ENCODE results near the gene ZG16B.

Gene ZG16B

DNA sequence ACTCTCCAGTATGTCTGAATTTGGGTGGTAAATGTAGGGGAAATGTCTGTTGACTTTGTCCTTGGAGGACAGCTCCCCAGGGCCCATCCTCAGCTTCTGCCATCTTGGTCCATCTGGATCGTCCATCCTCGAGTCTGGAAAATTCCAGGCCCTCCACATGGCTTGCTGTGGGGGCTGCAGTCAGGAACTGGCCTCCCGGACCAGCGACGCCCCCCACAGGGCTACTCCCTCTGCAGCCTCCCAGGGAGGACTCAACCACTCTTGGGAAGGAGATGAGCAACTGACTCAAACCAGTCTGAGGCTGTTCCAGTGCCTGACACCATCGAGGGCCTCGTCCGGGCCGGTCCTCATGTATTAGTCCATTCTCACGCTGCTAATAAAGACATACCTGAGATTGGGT lies 5.5 kb upstream of the ZG16B start:
- H4K8ac ChIP-seq (ENCODE audit: low read depth, low read length) = no peak overlapping the region
- no CpG with 5 or more reads among the region's 10 CpGs for WGBS (ENCODE audit: extremely low coverage, insufficient coverage, insufficient read length)

DNA sequence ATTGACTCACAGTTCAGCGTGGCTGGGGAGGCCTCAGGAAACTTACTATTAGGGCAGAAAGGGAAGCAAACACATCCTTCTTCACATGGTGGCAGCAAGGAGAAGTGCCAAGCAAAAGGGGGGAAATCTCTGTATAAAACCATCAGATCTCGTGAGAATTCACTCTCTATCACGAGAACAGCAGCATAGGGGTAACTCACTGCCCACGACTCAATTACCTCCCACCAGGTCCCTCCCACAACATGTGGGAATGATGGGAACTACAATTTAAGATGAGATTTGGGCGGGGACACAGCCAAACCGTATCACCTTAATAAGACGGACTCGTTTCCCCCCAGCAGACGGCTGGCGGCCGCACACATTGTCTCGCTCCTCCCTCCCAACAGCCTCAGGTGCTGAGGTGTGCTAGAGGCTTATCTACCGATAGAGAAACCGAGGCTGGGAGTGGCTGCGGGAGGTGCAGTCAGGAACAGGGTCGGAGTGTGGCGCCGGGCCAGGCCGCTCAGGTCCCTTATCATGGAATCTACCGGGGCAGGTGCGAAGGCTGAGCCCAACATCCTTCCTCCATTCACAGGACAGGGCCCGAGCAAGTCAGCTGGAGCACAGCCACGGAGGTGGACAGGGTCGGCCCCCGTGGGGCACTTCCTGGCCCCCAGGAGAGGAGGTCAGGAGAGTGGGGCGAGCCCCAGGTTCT lies 4.9 kb upstream of the ZG16B start:
- Histone ChIP-seq H2AK5ac (ENCODE audit: low read length) (no peak overlapping the region), H3K18ac (ENCODE audit: low read length) (no peak overlapping the region), H3K9me3 (ENCODE audit: insufficient read depth, low read depth, low read length) (peaks cover 2% of the 10 kb centered on the region), H4K91ac (ENCODE audit: low read depth, low read length) (no peak overlapping the region), H3K14ac (ENCODE audit: low read length) (no peak overlapping the region), H2BK5ac (ENCODE audit: low read depth, low read length, poor library complexity) (no peak overlapping the region), H3K36me3 (ENCODE audit: control insufficient read depth in 1 of 2, insufficient read depth in 2 of 2, low read length in 2 of 2) (no peaks in the 10 kb centered on the region), H3K23ac (ENCODE audit: low read length) (no peak overlapping the region), H3K4me1 (ENCODE audit: control insufficient read depth in 1 of 2, insufficient read depth in 2 of 2, low read length in 2 of 2) (peaks cover 4 to 7% of the 10 kb centered on the region in 2 experiments), H3K27ac (ENCODE audit: low read depth, low read length) (no peak overlapping the region), H3K4me2 (ENCODE audit: low read length) (no peak overlapping the region), H4K8ac (ENCODE audit: low read depth, low read length) (no peak overlapping the region), H3K27me3 (ENCODE audit: insufficient read depth, low read length) (no peaks in the 10 kb centered on the region), H3K4ac (ENCODE audit: low read depth, low read length) (no peak overlapping the region), H2AFZ (ENCODE audit: insufficient read depth, low read length, poor library complexity) (no peak overlapping the region), H4K12ac (ENCODE audit: low read depth, low read length) (no peak overlapping the region), H3K4me3 (ENCODE audit: low read depth, low read length) (no peak overlapping the region), H3K9ac (ENCODE audit: low read length) (no peak overlapping the region), H2BK12ac (ENCODE audit: low read length) (no peak overlapping the region), H3K79me2 (ENCODE audit: control insufficient read depth, insufficient read depth, low read length, poor library complexity) (no peaks in the 10 kb centered on the region), H3K79me1 (ENCODE audit: low read length) (no peaks in the 10 kb centered on the region), H2BK120ac (ENCODE audit: insufficient read depth, low read length, poor library complexity) (no peak overlapping the region)
- WGBS (ENCODE audit: extremely low coverage, insufficient coverage, insufficient read length) = no CpG with 5 or more reads among the region's 26 CpGs
- DNase-seq = no peak

More for the DNA sequence above, 5.5 kb upstream of the ZG16B start:
- Histone ChIP-seq H2BK120ac (ENCODE audit: insufficient read depth, low read length, poor library complexity) (no peak overlapping the region), H3K27me3 (ENCODE audit: insufficient read depth, low read length) (no peaks in the 10 kb centered on the region), H3K23ac (ENCODE audit: low read length) (no peak overlapping the region), H3K79me1 (ENCODE audit: low read length) (no peaks in the 10 kb centered on the region), H3K4me2 (ENCODE audit: low read length) (no peak overlapping the region), H3K18ac (ENCODE audit: low read length) (no peak overlapping the region), H3K9ac (ENCODE audit: low read length) (no peak overlapping the region), H3K14ac (ENCODE audit: low read length) (no peak overlapping the region), H3K79me2 (ENCODE audit: control insufficient read depth, insufficient read depth, low read length, poor library complexity) (no peaks in the 10 kb centered on the region), H4K91ac (ENCODE audit: low read depth, low read length) (no peak overlapping the region), H3K4me1 (ENCODE audit: control insufficient read depth in 1 of 2, insufficient read depth in 2 of 2, low read length in 2 of 2) (peaks cover 4 to 7% of the 10 kb centered on the region in 2 experiments), H2BK5ac (ENCODE audit: low read depth, low read length, poor library complexity) (no peak overlapping the region), H3K36me3 (ENCODE audit: control insufficient read depth in 1 of 2, insufficient read depth in 2 of 2, low read length in 2 of 2) (no peaks in the 10 kb centered on the region), H3K9me3 (ENCODE audit: insufficient read depth, low read depth, low read length) (peaks cover 2% of the 10 kb centered on the region), H2AFZ (ENCODE audit: insufficient read depth, low read length, poor library complexity) (no peak overlapping the region), H3K27ac (ENCODE audit: low read depth, low read length) (no peak overlapping the region), H3K4ac (ENCODE audit: low read depth, low read length) (no peak overlapping the region), H3K4me3 (ENCODE audit: low read depth, low read length) (no peak overlapping the region), H2BK12ac (ENCODE audit: low read length) (no peak overlapping the region), H2AK5ac (ENCODE audit: low read length) (no peak overlapping the region), H4K12ac (ENCODE audit: low read depth, low read length) (no peak overlapping the region)
- no peak for DNase-seq

DNA sequence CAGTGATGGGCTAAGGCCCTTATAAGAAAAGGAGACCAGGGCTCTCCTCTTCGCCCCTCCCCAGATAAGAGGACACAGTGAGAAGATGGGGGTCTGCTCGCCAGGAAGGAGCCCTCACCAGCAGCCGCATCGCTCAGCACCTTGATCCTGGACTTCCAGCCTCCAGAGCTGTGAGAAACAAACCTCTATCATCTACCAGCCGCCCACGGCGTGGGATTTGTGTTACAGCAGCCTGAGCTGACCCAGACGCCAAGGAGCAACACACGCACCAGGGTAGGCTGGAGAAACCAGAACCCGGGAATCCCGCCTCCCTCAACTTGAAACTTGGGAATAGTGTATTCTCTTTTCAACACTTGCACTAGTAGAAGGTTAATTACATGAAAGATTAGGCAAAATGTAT lies 4.2 kb upstream of the ZG16B start:
- Histone ChIP-seq H3K9ac (ENCODE audit: low read length) (no peak overlapping the region), H3K27ac (ENCODE audit: low read depth, low read length) (no peak overlapping the region), H3K79me2 (ENCODE audit: control insufficient read depth, insufficient read depth, low read length, poor library complexity) (no peaks in the 10 kb centered on the region), H4K12ac (ENCODE audit: low read depth, low read length) (no peak overlapping the region), H2BK5ac (ENCODE audit: low read depth, low read length, poor library complexity) (no peak overlapping the region), H2AK5ac (ENCODE audit: low read length) (no peak overlapping the region), H3K27me3 (ENCODE audit: insufficient read depth, low read length) (no peaks in the 10 kb centered on the region), H2AFZ (ENCODE audit: insufficient read depth, low read length, poor library complexity) (no peak overlapping the region), H3K36me3 (ENCODE audit: control insufficient read depth in 1 of 2, insufficient read depth in 2 of 2, low read length in 2 of 2) (no peaks in the 10 kb centered on the region), H2BK120ac (ENCODE audit: insufficient read depth, low read length, poor library complexity) (no peak overlapping the region), H3K79me1 (ENCODE audit: low read length) (no peaks in the 10 kb centered on the region), H3K23ac (ENCODE audit: low read length) (no peak overlapping the region), H4K91ac (ENCODE audit: low read depth, low read length) (no peak overlapping the region), H3K14ac (ENCODE audit: low read length) (no peak overlapping the region), H3K4me2 (ENCODE audit: low read length) (no peak overlapping the region), H3K18ac (ENCODE audit: low read length) (no peak overlapping the region), H3K4me1 (ENCODE audit: control insufficient read depth in 1 of 2, insufficient read depth in 2 of 2, low read length in 2 of 2) (peaks cover 4 to 6% of the 10 kb centered on the region in 2 experiments), H3K9me3 (ENCODE audit: insufficient read depth, low read depth, low read length) (peaks cover 2% of the 10 kb centered on the region), H4K8ac (ENCODE audit: low read depth, low read length) (no peak overlapping the region), H3K4me3 (ENCODE audit: low read depth, low read length) (no peak overlapping the region), H2BK12ac (ENCODE audit: low read length) (no peak overlapping the region), H3K4ac (ENCODE audit: low read depth, low read length) (no peak overlapping the region)
- no peak for DNase-seq
- WGBS (ENCODE audit: extremely low coverage, insufficient coverage, insufficient read length) = no CpG with 5 or more reads among the region's 11 CpGs

DNA sequence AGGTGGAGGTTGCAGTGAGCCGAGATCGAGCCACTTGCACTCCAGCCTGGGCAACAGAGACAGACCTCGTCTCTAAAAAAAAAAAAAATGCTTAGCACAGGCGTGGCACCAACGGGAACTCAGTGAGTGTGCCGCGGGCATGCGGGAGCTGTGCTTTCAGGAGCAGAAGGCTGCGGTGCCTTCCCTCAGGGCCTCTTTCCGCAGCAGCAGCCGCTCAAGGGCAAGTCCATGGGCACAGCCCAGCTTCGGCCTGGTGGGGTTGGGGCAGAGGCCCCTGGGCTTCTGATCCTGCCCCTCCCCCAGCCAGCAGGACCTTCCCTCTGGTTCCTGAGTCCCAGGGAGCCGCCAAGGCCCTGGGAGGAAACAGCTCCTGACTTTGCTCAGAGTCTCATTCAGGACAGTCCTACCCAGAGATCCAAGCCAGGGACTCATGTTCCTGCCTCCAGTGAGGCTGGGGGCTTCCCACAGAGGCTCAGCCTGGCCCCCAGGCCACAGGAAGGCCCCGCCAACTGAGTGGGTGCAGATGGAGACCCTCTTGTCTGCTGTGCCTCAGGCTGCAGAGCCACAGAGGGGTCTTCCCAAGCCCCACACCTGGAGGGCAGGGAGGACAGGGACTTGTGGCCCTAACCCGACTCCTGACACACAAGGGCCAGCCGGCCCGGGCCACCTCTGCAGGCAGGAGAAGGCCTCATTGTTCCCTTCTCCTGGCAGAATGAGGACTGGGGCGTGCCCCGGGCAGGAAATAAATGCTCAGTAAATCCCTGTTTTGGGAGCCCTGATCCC lies 3.3 kb upstream of the ZG16B start:
- Histone ChIP-seq H4K91ac (ENCODE audit: low read depth, low read length) (no peak overlapping the region), H3K9ac (ENCODE audit: low read length) (no peak overlapping the region), H2AFZ (ENCODE audit: insufficient read depth, low read length, poor library complexity) (no peak overlapping the region), H2AK5ac (ENCODE audit: low read length) (no peak overlapping the region), H3K27me3 (ENCODE audit: insufficient read depth, low read length) (no peaks in the 10 kb centered on the region), H3K4me2 (ENCODE audit: low read length) (no peak overlapping the region), H3K4me3 (ENCODE audit: low read depth, low read length) (no peak overlapping the region), H3K4ac (ENCODE audit: low read depth, low read length) (no peak overlapping the region), H3K23ac (ENCODE audit: low read length) (no peak overlapping the region), H4K8ac (ENCODE audit: low read depth, low read length) (no peak overlapping the region), H3K4me1 (ENCODE audit: control insufficient read depth in 1 of 2, insufficient read depth in 2 of 2, low read length in 2 of 2) (no peaks in the 10 kb centered on the region), H2BK120ac (ENCODE audit: insufficient read depth, low read length, poor library complexity) (no peak overlapping the region), H3K27ac (ENCODE audit: low read depth, low read length) (no peak overlapping the region), H3K18ac (ENCODE audit: low read length) (no peak overlapping the region), H3K79me2 (ENCODE audit: control insufficient read depth, insufficient read depth, low read length, poor library complexity) (no peaks in the 10 kb centered on the region), H3K36me3 (ENCODE audit: control insufficient read depth in 1 of 2, insufficient read depth in 2 of 2, low read length in 2 of 2) (no peaks in the 10 kb centered on the region), H3K14ac (ENCODE audit: low read length) (no peak overlapping the region), H3K79me1 (ENCODE audit: low read length) (no peaks in the 10 kb centered on the region), H2BK12ac (ENCODE audit: low read length) (no peak overlapping the region), H4K12ac (ENCODE audit: low read depth, low read length) (no peak overlapping the region), H2BK5ac (ENCODE audit: low read depth, low read length, poor library complexity) (no peak overlapping the region), H3K9me3 (ENCODE audit: insufficient read depth, low read depth, low read length) (peaks cover 2% of the 10 kb centered on the region)
- peak; percentile 66 to 80 for DNase-seq
- no CpG with 5 or more reads among the region's 19 CpGs for WGBS (ENCODE audit: extremely low coverage, insufficient coverage, insufficient read length)
